HepG2 (cell line): ENCODE results near the gene CSRNP3.
"Not testable (repeated sequence)": the region's sequence is repeated elsewhere in the genome, so short reads cannot be mapped to it uniquely, and the experiment has no call there.

Experiments
- ARID2 ChIP-seq: sonication (generic); formaldehyde crosslinking; IDR thresholded peaks from 2 replicates; pipeline ENCODE4 v1.8.1; 2022; ENCODE audit warnings: mild to moderate bottlenecking, missing genetic modification reagents, borderline replicate concordance
- ATF6 ChIP-seq: sonication (generic); formaldehyde crosslinking; conservative IDR thresholded peaks from 2 replicates; pipeline ENCODE4 v1.4.0; 2020; ENCODE audit warnings: missing genetic modification reagents
- CTCF ChIP-seq: sonication (generic); formaldehyde crosslinking; IDR thresholded peaks from 2 replicates; pipeline ENCODE4 v1.5.0; 2020; ENCODE audit warnings: mild to moderate bottlenecking, missing genetic modification reagents, moderate library complexity
- NCOA1 ChIP-seq: sonication (generic); formaldehyde crosslinking; IDR thresholded peaks from 2 replicates; pipeline ENCODE4 v1.9.0; 2021; ENCODE audit warnings: missing genetic modification reagents
- REST ChIP-seq, 2 experiments: IDR thresholded peaks; 2 replicates each; pipeline ENCODE4 v1.6.1; 2011 to 2012; ENCODE audit warnings: low read length in 2 of 2, borderline replicate concordance in 1 of 2, low read depth in 1 of 2, mild to moderate bottlenecking in 1 of 2, moderate library complexity in 1 of 2
- ZNF510 ChIP-seq: sonication (generic); formaldehyde crosslinking; IDR thresholded peaks from 2 replicates; pipeline ENCODE4 v1.4.0; 2020; ENCODE audit warnings: low read depth, mild to moderate bottlenecking, missing genetic modification reagents
- ZSCAN29 ChIP-seq: sonication (generic); formaldehyde crosslinking; conservative IDR thresholded peaks from 2 replicates; pipeline ENCODE4 v1.4.0; 2020; ENCODE audit warnings: mild to moderate bottlenecking, missing genetic modification reagents

- TF ChIP-seq CTCF; NCOA1 (CRISPR knock-in tag); ZNF510 (CRISPR knock-in tag); REST (IDR thresholded peaks at IDR 0.05; ENCODE audit: borderline replicate concordance in 1 of 2, low read depth in 1 of 2, low read length in 2 of 2); ATF6 (CRISPR knock-in tag); ARID2 (CRISPR knock-in tag); ZSCAN29 (CRISPR knock-in tag): not testable (repeated sequence)
Observed at GRCh38 chr2:165590999-165591398, 121.5 kb downstream of the CSRNP3 start.
